Liver (tissue), 3 donors: ENCODE data around the gene OR2A14.
"Not testable (repeated sequence)": the region's sequence is repeated elsewhere in the genome, so short reads cannot be mapped to it uniquely, and the experiment has no call there.

ENCODE experiments used
- ATF3 ChIP-seq: IDR thresholded peaks from 2 replicates; pipeline ENCODE4 v1.6.1; 2016; ENCODE audit warnings: antibody characterized with exemption
- CTCF ChIP-seq: fragments of 150-350 bp; IDR thresholded peaks from 2 replicates; pipeline ENCODE4 v1.5.1; 2017; ENCODE audit warnings: improper control_type of control experiment, low read depth, low read length; ENCODE audit not compliant: missing input control
- FOXA1 ChIP-seq: IDR thresholded peaks from 2 replicates; pipeline ENCODE4 v1.6.1; 2016; ENCODE audit warnings: antibody characterized with exemption
- JUND ChIP-seq, 2 donors: IDR thresholded peaks; 2 replicates each; pipeline ENCODE4 v1.6.1; 2016; ENCODE audit warnings: antibody characterized with exemption in 2 of 2
- MAX ChIP-seq: IDR thresholded peaks from 2 replicates; pipeline ENCODE4 v1.6.1; 2016; ENCODE audit warnings: antibody characterized with exemption
- NR2F2 ChIP-seq: IDR thresholded peaks from 2 replicates; pipeline ENCODE4 v1.6.1; 2016; ENCODE audit warnings: antibody characterized with exemption
- RAD21 ChIP-seq, 2 donors: IDR thresholded peaks; 2 replicates each; pipeline ENCODE4 v1.6.1; 2016; ENCODE audit warnings: antibody characterized with exemption in 2 of 2, mild to moderate bottlenecking in 2 of 2
- REST ChIP-seq: IDR thresholded peaks from 2 replicates; pipeline ENCODE4 v1.6.1; 2016; ENCODE audit warnings: antibody characterized with exemption, mild to moderate bottlenecking
- TAF1 ChIP-seq: conservative IDR thresholded peaks from 2 replicates; pipeline ENCODE4 v1.6.1; 2016; ENCODE audit warnings: antibody characterized with exemption, mild to moderate bottlenecking
- YY1 ChIP-seq: IDR thresholded peaks from 2 replicates; pipeline ENCODE4 v1.6.1; 2016; ENCODE audit warnings: antibody characterized with exemption, mild to moderate bottlenecking
- donor health status: healthy.
- donor health status: healthy.

GRCh38 chr7:144178380-144179164 is 55.6 kb downstream of the OR2A14 start:
- TF ChIP-seq RAD21 (IDR thresholded peaks at IDR 0.05) (peak; percentile 61 to 65), CTCF (peak; percentile 37)
- TF ChIP-seq REST; JUND (IDR thresholded peaks at IDR 0.05); MAX; YY1; TAF1; FOXA1; ATF3; NR2F2: not testable (repeated sequence)
